A673 (cell line): ENCODE data around the gene DNAJB12.

Experiments used
- EZH2 ChIP-seq: fragments of 200-600 bp; sonication (generic); IDR thresholded peaks from 2 replicates; pipeline ENCODE4 v1.6.1; 2017; ENCODE audit warnings: borderline replicate concordance, low read depth, mild to moderate bottlenecking, mixed read lengths, antibody characterized with exemption, low read length; ENCODE audit not compliant: poor library complexity, severe bottlenecking
- TF ChIP-seq, protein P1 (sequence below): fragments of 300-800, 200-600 bp; sonication (generic); conservative IDR thresholded peaks from 2 replicates; pipeline ENCODE4 v1.5.1; 2017; ENCODE audit warnings: low read depth, mild to moderate bottlenecking, antibody characterized with exemption, low read length, moderate library complexity, mixed read lengths

DNA sequence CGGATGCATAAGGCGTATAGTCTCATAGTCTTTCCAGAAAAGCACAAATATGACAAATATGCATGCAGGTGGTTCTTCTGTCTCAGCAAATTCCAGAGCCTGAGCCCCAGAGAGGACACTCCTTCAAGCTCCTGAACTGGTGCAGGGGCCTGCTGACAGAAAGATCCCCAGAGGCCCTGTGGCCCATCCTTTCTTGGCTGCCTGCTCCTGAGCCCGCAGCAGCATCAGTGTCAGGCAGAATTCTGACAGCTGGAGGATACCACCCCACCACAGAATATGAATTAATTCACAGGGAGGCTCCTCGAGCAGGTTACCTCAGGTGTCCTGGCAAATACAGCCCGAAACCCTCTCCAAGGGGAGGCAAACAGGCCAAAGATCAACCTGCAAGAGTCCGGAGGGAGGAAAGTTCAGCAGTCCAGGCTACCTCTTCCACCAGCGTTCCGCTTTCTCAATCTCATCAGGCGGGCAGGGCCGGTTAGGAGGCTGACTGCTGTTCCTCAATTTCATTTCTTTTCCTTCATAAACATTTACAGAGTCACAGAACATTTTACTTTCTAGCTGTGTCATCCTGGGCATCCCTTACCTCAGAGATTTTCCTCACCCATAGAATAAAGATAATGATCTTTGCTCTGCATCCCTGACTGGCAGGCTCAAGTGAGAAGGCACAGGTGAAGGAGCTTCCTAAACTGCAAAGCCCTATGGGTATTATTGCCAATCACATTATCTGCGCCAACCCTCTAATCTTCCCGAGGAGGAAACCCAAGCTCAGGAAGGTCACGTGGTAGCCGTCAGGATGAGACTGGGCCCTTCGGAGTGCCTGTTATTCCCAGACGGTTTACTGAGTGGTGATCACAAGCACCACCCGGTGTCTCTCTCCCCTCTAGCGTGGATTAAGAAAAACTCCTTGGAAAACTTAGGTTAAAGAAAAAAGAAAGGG lies 1.4 kb downstream of the DNAJB12 start:
- no peak for TF ChIP-seq EZH2
- TF ChIP-seq, protein P1, sequence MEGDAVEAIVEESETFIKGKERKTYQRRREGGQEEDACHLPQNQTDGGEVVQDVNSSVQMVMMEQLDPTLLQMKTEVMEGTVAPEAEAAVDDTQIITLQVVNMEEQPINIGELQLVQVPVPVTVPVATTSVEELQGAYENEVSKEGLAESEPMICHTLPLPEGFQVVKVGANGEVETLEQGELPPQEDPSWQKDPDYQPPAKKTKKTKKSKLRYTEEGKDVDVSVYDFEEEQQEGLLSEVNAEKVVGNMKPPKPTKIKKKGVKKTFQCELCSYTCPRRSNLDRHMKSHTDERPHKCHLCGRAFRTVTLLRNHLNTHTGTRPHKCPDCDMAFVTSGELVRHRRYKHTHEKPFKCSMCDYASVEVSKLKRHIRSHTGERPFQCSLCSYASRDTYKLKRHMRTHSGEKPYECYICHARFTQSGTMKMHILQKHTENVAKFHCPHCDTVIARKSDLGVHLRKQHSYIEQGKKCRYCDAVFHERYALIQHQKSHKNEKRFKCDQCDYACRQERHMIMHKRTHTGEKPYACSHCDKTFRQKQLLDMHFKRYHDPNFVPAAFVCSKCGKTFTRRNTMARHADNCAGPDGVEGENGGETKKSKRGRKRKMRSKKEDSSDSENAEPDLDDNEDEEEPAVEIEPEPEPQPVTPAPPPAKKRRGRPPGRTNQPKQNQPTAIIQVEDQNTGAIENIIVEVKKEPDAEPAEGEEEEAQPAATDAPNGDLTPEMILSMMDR = no peak
